LNCaP clone FGC (cell line): ENCODE measurements around the gene LSAMP.
"Not testable (repeated sequence)": the region's sequence is repeated elsewhere in the genome, so short reads cannot be mapped to it uniquely, and the experiment has no call there.

Experiments used
- DNase-seq: peaks from one replicate; pipeline ENCODE4 v3.0.0-alpha.2; 2011; ENCODE audit warnings: low read depth
- H3K4me3 ChIP-seq: 2 replicates; pipeline ENCODE4 v1.5.1; 2011; ENCODE audit warnings: mild to moderate bottlenecking, low read depth, low read length, control low read depth
- TF ChIP-seq, protein P1 (sequence below): IDR thresholded peaks from 2 replicates; pipeline ENCODE4 v1.5.1; 2012; ENCODE audit warnings: mild to moderate bottlenecking; ENCODE audit not compliant: control insufficient read depth, insufficient read depth; ENCODE audit errors: extremely low read depth

Gene LSAMP

GRCh38 chr3:115788921-115789470 is 656.3 kb downstream of the LSAMP start:
- TF ChIP-seq, protein P1, sequence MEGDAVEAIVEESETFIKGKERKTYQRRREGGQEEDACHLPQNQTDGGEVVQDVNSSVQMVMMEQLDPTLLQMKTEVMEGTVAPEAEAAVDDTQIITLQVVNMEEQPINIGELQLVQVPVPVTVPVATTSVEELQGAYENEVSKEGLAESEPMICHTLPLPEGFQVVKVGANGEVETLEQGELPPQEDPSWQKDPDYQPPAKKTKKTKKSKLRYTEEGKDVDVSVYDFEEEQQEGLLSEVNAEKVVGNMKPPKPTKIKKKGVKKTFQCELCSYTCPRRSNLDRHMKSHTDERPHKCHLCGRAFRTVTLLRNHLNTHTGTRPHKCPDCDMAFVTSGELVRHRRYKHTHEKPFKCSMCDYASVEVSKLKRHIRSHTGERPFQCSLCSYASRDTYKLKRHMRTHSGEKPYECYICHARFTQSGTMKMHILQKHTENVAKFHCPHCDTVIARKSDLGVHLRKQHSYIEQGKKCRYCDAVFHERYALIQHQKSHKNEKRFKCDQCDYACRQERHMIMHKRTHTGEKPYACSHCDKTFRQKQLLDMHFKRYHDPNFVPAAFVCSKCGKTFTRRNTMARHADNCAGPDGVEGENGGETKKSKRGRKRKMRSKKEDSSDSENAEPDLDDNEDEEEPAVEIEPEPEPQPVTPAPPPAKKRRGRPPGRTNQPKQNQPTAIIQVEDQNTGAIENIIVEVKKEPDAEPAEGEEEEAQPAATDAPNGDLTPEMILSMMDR, result no peak
- H3K4me3 ChIP-seq, result no peak overlapping the region
- no peak for DNase-seq

DNA sequence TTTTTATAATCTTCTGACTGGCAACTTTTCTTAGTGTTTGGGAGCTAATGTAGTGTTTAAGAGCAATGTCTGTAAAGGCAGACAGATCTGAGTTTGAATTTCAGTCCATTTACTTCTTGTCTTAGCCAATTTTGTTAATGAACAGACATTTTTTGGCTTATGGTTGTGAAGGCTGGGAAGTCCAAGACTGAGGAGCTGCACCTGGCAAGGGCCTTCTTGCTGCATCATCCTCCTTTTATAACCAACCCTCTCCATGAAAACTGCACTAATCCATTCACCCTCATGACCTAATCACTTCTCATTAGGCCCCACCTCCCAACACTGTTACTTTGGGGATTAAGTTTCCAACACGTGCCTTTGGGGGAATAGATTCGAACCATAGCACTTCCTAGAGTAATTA is 657.5 kb downstream of the LSAMP start:
- no peak overlapping the region for H3K4me3 ChIP-seq
- TF ChIP-seq, protein P1, result no peak
- DNase-seq, result no peak

GRCh38 chr3:115785782-115786181 is 659.5 kb downstream of the LSAMP start:
- DNase-seq, result no peak
- H3K4me3 ChIP-seq, result no peak overlapping the region
- TF ChIP-seq, protein P1, result no peak

DNA sequence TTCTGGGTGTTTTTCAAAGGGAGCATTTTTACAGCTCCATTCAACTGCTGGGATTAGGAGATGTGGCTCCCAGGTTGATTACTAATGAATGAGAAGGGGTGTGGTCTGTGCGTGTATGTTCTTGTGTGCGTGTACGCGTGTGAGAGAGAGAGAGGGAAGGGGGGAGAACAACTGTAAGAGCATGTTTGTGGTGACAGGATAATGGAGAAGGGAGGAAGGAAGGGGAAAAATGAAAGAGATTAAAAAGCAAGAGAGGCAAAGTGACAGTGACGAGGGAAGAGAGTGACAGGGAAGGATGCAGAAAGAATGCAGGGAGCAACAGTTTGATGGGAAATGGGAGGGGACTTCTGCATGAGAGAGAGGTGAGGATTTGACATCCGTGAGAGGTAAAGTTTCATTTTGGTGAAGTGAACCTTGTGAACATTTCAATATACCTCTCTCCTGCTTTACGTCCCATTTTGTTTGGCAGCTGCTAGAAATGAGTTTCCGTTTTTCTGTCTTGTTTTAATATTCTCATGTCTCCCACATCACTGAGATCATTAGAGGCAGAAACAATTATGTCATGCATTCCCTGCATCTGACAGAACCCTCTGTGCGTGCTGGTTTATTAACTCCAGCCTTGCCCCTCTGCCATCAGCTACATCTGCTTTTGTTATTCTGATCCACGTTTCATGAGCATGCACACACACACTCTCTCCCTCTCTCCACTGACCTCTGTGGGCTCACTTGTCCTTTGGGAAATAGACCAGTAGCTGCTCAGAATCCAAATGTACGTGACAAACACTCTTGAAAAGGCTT is 660.3 kb downstream of the LSAMP start:
- peak overlapping the region; percentile 53 for H3K4me3 ChIP-seq
- TF ChIP-seq, protein P1, result no peak
- no peak for DNase-seq

DNA sequence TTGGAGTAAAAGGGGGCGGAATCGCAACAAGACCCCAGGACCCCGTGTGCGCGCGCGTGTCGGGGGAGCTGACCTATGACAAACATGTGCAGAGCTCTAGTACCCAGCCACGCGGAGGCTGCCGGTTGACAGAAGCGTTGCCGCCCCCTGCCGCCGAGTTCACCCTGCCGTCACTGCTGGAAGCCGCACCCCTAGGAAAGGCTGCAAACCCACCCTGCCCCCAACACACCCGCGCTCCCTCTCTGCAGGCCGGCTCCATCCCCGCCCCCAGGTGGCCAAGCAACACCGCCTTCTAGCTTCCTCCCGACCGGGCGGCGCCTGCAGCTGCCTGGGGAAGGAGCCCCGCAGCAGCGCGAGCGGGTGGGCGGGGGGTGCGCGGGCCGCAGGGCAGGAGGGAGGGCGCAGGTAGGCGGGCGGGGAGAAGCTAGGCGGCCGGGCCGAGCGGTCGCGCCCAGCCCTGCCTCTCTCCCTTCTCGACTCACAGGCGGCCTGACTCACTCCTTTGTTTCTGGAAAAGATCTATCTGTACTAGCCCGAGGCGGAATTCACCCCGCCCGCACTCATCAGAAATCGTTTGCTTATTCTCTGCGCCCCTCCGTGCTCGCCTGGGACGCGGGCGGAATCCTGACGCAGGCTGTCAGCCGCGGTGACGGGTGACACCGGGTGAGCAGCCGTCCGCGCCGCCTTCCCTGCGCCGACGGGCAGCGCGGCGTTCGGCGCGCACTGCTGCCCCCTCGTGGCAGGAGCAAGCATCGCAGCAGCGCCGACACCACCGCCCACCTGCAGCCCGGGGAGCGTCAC is 661.1 kb downstream of the LSAMP start:
- DNase-seq, result peak; percentile 15
- TF ChIP-seq, protein P1, result peak; percentile 99
- peak overlapping the region; percentile 53 for H3K4me3 ChIP-seq

DNA sequence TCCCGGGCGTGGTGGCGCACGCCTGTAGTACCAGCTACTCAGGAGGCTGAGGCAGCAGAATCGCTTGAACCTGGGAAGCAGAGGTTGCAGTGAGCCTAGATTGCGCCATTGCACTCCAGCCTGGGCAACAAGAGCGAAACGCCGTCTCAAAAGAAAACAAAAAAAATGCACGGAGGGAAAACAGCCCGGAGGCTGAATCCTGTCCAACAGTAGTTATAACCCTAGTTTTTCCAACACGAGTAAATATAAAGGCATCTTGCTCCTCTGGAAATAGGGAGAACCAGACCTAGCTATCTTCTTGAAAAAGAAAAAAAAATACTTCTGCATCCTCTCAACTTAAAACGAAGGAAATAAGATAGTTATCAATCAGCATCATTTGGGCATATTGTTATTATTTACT is 661.9 kb downstream of the LSAMP start:
- not testable (repeated sequence) for DNase-seq
- peak overlapping the region; percentile 53 for H3K4me3 ChIP-seq

- TF ChIP-seq, protein P1, result no peak
- no peak for DNase-seq
Measured at GRCh38 chr3:115779011-115779410, 666.3 kb downstream of the LSAMP start.

More at GRCh38 chr3:115779011-115779410, 666.3 kb downstream of the LSAMP start:
- H3K4me3 ChIP-seq, result no peak overlapping the region
